PC-9 (cell line): ENCODE measurements around the gene ZSWIM9. TPM values are rescaled to one million over a fixed set of nuclear protein-coding genes. Genes with fewer than 3 reads are reported as not detected.
A peak's percentile ranks its signal among the peaks of the same experiment; 100 is the strongest.

ENCODE experiments used
- BruUV-seq: library from RNA; stranded (reverse); fragments of 400-500 nt; replicated peaks from 2 replicates; lab custom pipeline; 2021; lab: Mats Ljungman, UMichigan
- CTCF ChIA-PET: fragments of 300-600 bp; sonication (Branson Sonifier 250); formaldehyde crosslinking; loops from one replicate; lab custom pipeline; 2022; ENCODE audit warnings: antibody characterized with exemption; lab: Charles Lee
- POLR2A ChIA-PET: fragments of 300-600 bp; sonication (Branson Sonifier 250); formaldehyde crosslinking; loops from one replicate; lab custom pipeline; 2022; ENCODE audit warnings: antibody characterized with exemption; ENCODE audit not compliant: unreplicated experiment; lab: Charles Lee
- DNase-seq, 2 experiments: peaks; one replicate each; pipeline versions ENCODE4 v3.0.0 to v3.0.0-alpha.2; 2015 to 2022; ENCODE audit warnings: mixed read lengths in 1 of 2
- H2AFZ ChIP-seq: fragments of 200-600 bp; sonication (generic); 2 replicates; pipeline ENCODE4 v1.8.1; 2017; ENCODE audit warnings: antibody characterized with exemption
- H3F3A ChIP-seq: fragments of 200-600 bp; sonication (generic); 2 replicates; pipeline ENCODE4 v1.8.1; 2017; ENCODE audit warnings: antibody characterized with exemption, mild to moderate bottlenecking, low read depth; ENCODE audit not compliant: insufficient read depth
- H3K27ac ChIP-seq: fragments of 200-600 bp; sonication (generic); 2 replicates; pipeline ENCODE4 v1.6.1; 2016; ENCODE audit warnings: mixed run types
- H3K27me3 ChIP-seq: fragments of 200-600 bp; sonication (generic); 2 replicates; pipeline ENCODE4 v1.6.1; 2016; ENCODE audit warnings: low read depth, mixed run types; ENCODE audit not compliant: insufficient read depth
- H3K36me3 ChIP-seq: fragments of 200-600 bp; sonication (generic); 2 replicates; pipeline ENCODE4 v1.6.1; 2016; ENCODE audit warnings: low read depth, mixed run types
- H3K4me1 ChIP-seq: fragments of 200-600 bp; sonication (generic); replicated peaks from 2 replicates; pipeline ENCODE4 v1.6.1; 2016; ENCODE audit warnings: mixed run types; ENCODE audit not compliant: insufficient read depth
- H3K4me2 ChIP-seq: fragments of 200-600 bp; sonication (generic); 2 replicates; pipeline ENCODE4 v1.6.1; 2017; ENCODE audit warnings: mixed run types
- H3K4me3 ChIP-seq: fragments of 200-600 bp; sonication (generic); 2 replicates; pipeline ENCODE4 v1.6.1; 2016; ENCODE audit warnings: mixed run types
- H3K79me2 ChIP-seq: fragments of 200-600 bp; sonication (generic); 2 replicates; pipeline ENCODE4 v1.6.1; 2017; ENCODE audit warnings: low read depth, mixed run types
- H3K9me2 ChIP-seq: fragments of 200-600 bp; sonication (generic); 2 replicates; pipeline ENCODE4 v1.8.1; 2017; ENCODE audit warnings: mild to moderate bottlenecking; ENCODE audit not compliant: insufficient read depth
- H3K9me3 ChIP-seq: fragments of 200-600 bp; sonication (generic); 2 replicates; pipeline ENCODE4 v1.8.1; 2016; ENCODE audit warnings: low read depth; ENCODE audit not compliant: insufficient read depth
- H4K20me1 ChIP-seq: fragments of 200-600 bp; sonication (generic); 2 replicates; pipeline ENCODE4 v1.8.1; 2017; ENCODE audit not compliant: insufficient read depth
- CTCF ChIP-seq: fragments of 200-600 bp; sonication (generic); conservative IDR thresholded peaks from 2 replicates; pipeline ENCODE4 v1.6.1; 2017; ENCODE audit warnings: mixed run types, antibody characterized with exemption, mild to moderate bottlenecking, moderate library complexity
- EZH2 ChIP-seq: fragments of 200-600 bp; sonication (generic); IDR thresholded peaks from 2 replicates; pipeline ENCODE4 v1.8.0; 2017; ENCODE audit warnings: antibody characterized with exemption, low read depth
- intact Hi-C: fragments of 100-400 bp; cut with micrococcal nuclease; formaldehyde crosslinking; loops from one replicate; pipeline ENCODE4 v1.10.0; 2022; ENCODE audit not compliant: unreplicated experiment
- total RNA-seq: library from RNA; stranded (reverse); gene quantifications from 2 replicates; pipeline ENCODE4 v1.2.3, GENCODE V29; 2021

ZSWIM9 gene
- total RNA-seq, 1 experiment from 2014 or later, result 8.3 TPM

GRCh38 chr19:48154003-48154402, 16.5 kb upstream of the ZSWIM9 start:
- BruUV-seq, result no TSS peak
- Histone ChIP-seq H2AFZ (no peak overlapping the region), H3K27ac (no peak overlapping the region), H3K9me2 (no peaks in the 10 kb centered on the region), H3K79me2 (no peaks in the 10 kb centered on the region), H3K36me3 (peaks cover 18% of the 10 kb centered on the region), H3K4me1 (no peaks in the 10 kb centered on the region), H4K20me1 (no peaks in the 10 kb centered on the region), H3K4me2 (no peak overlapping the region), H3F3A (peaks cover 7% of the 10 kb centered on the region; the same call in 1 of the 2 replicates), H3K27me3 (no peaks in the 10 kb centered on the region), H3K4me3 (no peak overlapping the region), H3K9me3 (no peaks in the 10 kb centered on the region)
- ChIA-PET POLR2A (no interaction called here), CTCF (interaction anchor here (0.6 to 0.9 kb wide), 3 partner anchors 16 to 352 kb away, joined by 3 to 11 read pairs (median 3); no protein-coding TSS in a partner anchor)
- DNase-seq, result no peak
- TF ChIP-seq CTCF, result no peak
- intact Hi-C loops, result loop anchor here (5.0 kb wide), 1 partner anchor 108 kb away; no protein-coding TSS in a partner anchor

- POLR2A ChIA-PET, result no interaction called here
- Histone ChIP-seq H4K20me1 (no peaks in the 10 kb centered on the region), H3K9me3 (no peaks in the 10 kb centered on the region), H3K4me2 (no peak overlapping the region), H3K27me3 (no peaks in the 10 kb centered on the region), H3K27ac (no peak overlapping the region), H3K4me3 (no peak overlapping the region), H3K4me1 (no peaks in the 10 kb centered on the region), H3K36me3 (0 out of 2 replicates have a peak, but pooled peaks cover under 1% of the 10 kb centered on the region), H3K9me2 (no peaks in the 10 kb centered on the region), H2AFZ (no peak overlapping the region), H3F3A (0 out of 2 replicates have a peak, but pooled peaks cover under 1% of the 10 kb centered on the region), H3K79me2 (no peaks in the 10 kb centered on the region)
- CTCF ChIA-PET, result no interaction called here
- no peak for TF ChIP-seq EZH2
- TF ChIP-seq CTCF, result no peak; the same call in 1 of the 2 replicates
- no peak for DNase-seq
- intact Hi-C loops, result no loop called here
- no TSS peak for BruUV-seq
These were observed 12.2 kb upstream of the ZSWIM9 start for GRCh38 chr19:48158210-48158790.

DNA sequence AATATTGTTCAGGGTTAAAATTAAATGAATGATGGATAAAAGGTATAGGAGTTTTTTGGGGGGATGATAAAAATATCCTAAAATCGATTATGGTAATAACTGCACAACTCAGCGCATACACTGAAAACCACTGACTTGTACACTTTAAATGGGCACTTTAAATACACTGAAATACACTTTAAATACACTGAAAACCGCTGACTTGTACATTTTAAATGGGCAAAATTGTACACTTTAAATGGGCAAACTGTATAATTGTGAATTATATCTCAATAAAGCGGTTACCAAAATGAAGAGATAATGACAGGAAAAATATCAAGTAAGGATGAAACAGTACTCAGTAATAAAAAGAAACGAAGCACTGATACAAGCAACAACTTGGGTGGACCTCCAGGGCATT, 1.8 kb upstream of the ZSWIM9 start:
- no peak for DNase-seq
- Histone ChIP-seq H3K27me3 (no peaks in the 10 kb centered on the region), H3K9me3 (no peaks in the 10 kb centered on the region), H3K79me2 (peaks cover 57% of the 10 kb centered on the region), H2AFZ (no peak overlapping the region), H3K4me1 (peaks cover 17% of the 10 kb centered on the region), H3K4me2 (peak overlapping the region; percentile 77), H3K36me3 (peaks cover 7% of the 10 kb centered on the region), H4K20me1 (no peaks in the 10 kb centered on the region; the same call in 1 of the 2 replicates), H3F3A (peaks cover 10% of the 10 kb centered on the region; the same call in 1 of the 2 replicates), H3K9me2 (no peaks in the 10 kb centered on the region), H3K27ac (no peak overlapping the region), H3K4me3 (peak overlapping the region; percentile 55; the same call in 1 of the 2 replicates)
- no TSS peak for BruUV-seq
- TF ChIP-seq CTCF (no peak), EZH2 (no peak)
- POLR2A ChIA-PET, result no interaction called here
- CTCF ChIA-PET, result no interaction called here
- intact Hi-C loops, result no loop called here
